Breast epithelium (tissue), 4 donors: ENCODE data around the gene CNTN5. TPM values are rescaled to one million over a fixed set of nuclear protein-coding genes. Genes with fewer than 3 reads are reported as not detected.

ENCODE experiments used
- DNase-seq, 2 donors: peaks; one replicate each; pipeline ENCODE4 v3.0.0-alpha.2; 2019; ENCODE audit warnings: low spot score in 2 of 2
- H3K27ac ChIP-seq, 2 donors: fragments of 200-600 bp; sonication (generic) in 1 of 2; one replicate each; pipeline ENCODE4 v1.5.1; 2016 to 2019; ENCODE audit warnings: mild to moderate bottlenecking in 1 of 2
- H3K27me3 ChIP-seq, 2 donors: fragments of 200-600 bp; sonication (generic) in 1 of 2; one replicate each; pipeline versions ENCODE4 v1.5.1 to v1.6.0; 2017 to 2019; ENCODE audit warnings: control low read depth in 1 of 2, mild to moderate bottlenecking in 1 of 2
- H3K36me3 ChIP-seq: fragments of 200-600 bp; one replicate; pipeline ENCODE4 v1.5.1; 2019
- H3K4me1 ChIP-seq, 2 donors: fragments of 200-600 bp; sonication (generic); one replicate each; pipeline ENCODE4 v1.5.1; 2016 to 2019; ENCODE audit warnings: control low read depth in 1 of 2
- H3K4me3 ChIP-seq, 3 donors: fragments of 200-600 bp; sonication (generic); 1 replicate in 2 of 3; 2 replicates in 1 of 3; pipeline ENCODE4 v1.5.1; 2016 to 2019; ENCODE audit warnings: mild to moderate bottlenecking in 3 of 3, moderate library complexity in 2 of 3
- H3K9me3 ChIP-seq, 2 donors: fragments of 200-600 bp; sonication (generic) in 1 of 2; one replicate each; pipeline ENCODE4 v1.5.1; 2016 to 2019; ENCODE audit warnings: control low read depth in 1 of 2
- CTCF ChIP-seq, 3 donors: fragments of 450-650 bp; IDR thresholded peaks; one replicate each; pipeline ENCODE4 v1.5.1; 2016 to 2017; ENCODE audit warnings: antibody characterized with exemption in 3 of 3, mild to moderate bottlenecking in 3 of 3, moderate library complexity in 3 of 3
- POLR2A ChIP-seq: fragments of 450-650 bp; IDR thresholded peaks from one replicate; pipeline ENCODE4 v1.6.1; 2016; ENCODE audit warnings: antibody characterized with exemption, mild to moderate bottlenecking, moderate library complexity
- POLR2AphosphoS5 ChIP-seq, 3 donors: sonication (generic); formaldehyde crosslinking; IDR thresholded peaks; one replicate each; pipeline ENCODE4 v1.6.1; 2017; ENCODE audit warnings: antibody characterized with exemption in 3 of 3
- intact Hi-C: fragments of 100-400 bp; cut with DNase I; formaldehyde crosslinking; loops from one replicate; pipeline ENCODE4 v1.15.1; 2023; ENCODE audit warnings: low total_unique reads
- total RNA-seq, 3 donors: library from RNA; depleted of rRNA; stranded (reverse); fragments of >200 nt; gene quantifications; one replicate each; pipeline ENCODE4 v1.1.0, GENCODE V29; 2016

CNTN5 gene
- total RNA-seq, 3 donors from 2014 or later, result not detected

GRCh38 chr11:99333621-99334020 lies 312.9 kb downstream of the CNTN5 start:
- H3K4me1 ChIP-seq, result no peaks in the 10 kb centered on the region
- H3K36me3 ChIP-seq, result no peaks in the 10 kb centered on the region
- no peak for DNase-seq
- intact Hi-C loops, result no loop called here
- H3K9me3 ChIP-seq, result no peaks in the 10 kb centered on the region
- no peak overlapping the region for H3K27ac ChIP-seq
- TF ChIP-seq CTCF (IDR thresholded peaks at IDR 0.05) (no peak), POLR2AphosphoS5 (IDR thresholded peaks at IDR 0.05) (no peak), POLR2A (no peak)
- H3K27me3 ChIP-seq, result no peaks in the 10 kb centered on the region
- H3K4me3 ChIP-seq, result no peak overlapping the region

DNA sequence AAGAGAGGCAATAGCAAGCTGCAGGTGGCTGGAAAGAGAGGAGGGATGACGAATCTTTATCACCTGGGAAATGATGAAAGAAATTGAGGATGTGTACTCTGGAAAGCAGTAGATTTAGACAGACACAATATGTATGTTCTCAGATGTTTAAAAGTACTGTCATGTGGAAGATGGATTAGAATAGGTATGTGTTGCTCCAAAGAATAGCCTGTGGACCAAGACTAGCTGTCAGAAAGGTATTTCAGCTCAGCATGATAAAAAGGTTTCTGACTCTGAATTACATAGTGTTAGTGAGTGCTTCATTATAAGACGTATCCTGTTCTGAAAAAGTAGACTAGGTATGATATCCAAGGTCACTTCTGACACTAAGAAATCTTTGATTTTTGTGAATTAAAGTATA lies 322.4 kb downstream of the CNTN5 start:
- H3K4me1 ChIP-seq, result no peaks in the 10 kb centered on the region
- no peaks in the 10 kb centered on the region for H3K27me3 ChIP-seq
- no peaks in the 10 kb centered on the region for H3K36me3 ChIP-seq
- intact Hi-C loops, result no loop called here
- H3K27ac ChIP-seq, result no peak overlapping the region
- H3K4me3 ChIP-seq, result no peak overlapping the region
- TF ChIP-seq CTCF (IDR thresholded peaks at IDR 0.05) (no peak), POLR2A (no peak), POLR2AphosphoS5 (IDR thresholded peaks at IDR 0.05) (no peak)
- no peak for DNase-seq
- no peaks in the 10 kb centered on the region for H3K9me3 ChIP-seq

DNA sequence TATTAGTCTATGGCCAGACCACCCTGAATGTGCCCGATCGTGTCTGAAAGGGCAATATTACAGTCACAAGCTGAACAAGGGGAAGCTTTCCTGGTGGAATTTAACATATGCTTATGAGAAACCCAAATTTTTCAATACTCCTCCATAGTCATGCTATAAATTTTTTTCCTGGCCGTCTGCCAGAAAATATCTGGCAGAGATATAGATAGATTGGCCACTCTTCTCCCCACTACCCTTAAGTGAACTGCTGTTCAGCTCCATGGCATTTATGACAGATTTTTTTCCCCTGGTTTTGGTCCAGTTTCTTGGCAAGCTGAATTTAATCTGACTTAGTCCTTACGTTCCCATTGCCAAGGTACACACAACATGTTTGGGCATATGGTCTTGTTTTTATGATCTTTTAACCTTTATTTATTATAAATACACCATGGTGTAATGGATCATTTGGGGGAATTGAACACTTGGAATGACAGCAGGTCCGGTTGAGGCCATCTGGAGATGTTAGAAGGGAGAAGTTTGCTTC lies 328.5 kb downstream of the CNTN5 start:
- H3K4me1 ChIP-seq, result no peaks in the 10 kb centered on the region
- no peak overlapping the region for H3K4me3 ChIP-seq
- no peak overlapping the region for H3K27ac ChIP-seq
- intact Hi-C loops, result no loop called here
- no peaks in the 10 kb centered on the region for H3K9me3 ChIP-seq
- no peak for TF ChIP-seq CTCF (IDR thresholded peaks at IDR 0.05)
- TF ChIP-seq POLR2AphosphoS5 (IDR thresholded peaks at IDR 0.05), result no peak
- TF ChIP-seq POLR2A, result no peak
- H3K27me3 ChIP-seq, result no peaks in the 10 kb centered on the region
- DNase-seq, result no peak
- H3K36me3 ChIP-seq, result no peaks in the 10 kb centered on the region

DNA sequence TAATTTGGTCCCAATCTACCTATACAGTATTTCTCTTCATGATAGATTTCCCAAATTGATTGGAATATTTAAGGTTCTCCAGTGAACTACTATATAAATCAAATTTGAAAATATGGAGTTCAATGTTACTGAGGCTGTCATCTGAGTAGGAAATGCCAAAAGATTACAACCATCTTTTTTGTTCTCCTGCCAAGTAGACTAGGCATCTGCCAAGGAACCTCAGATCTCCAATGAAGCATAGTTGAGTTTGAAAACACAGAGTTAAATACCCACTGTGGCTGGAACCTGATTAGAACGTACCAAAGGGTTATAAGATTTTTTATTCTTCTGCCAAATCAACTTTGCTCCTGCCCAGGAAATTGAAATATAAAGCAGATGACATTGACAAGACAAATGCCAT lies 330.9 kb downstream of the CNTN5 start:
- DNase-seq, result no peak

GRCh38 chr11:99352642-99353041 lies 331.9 kb downstream of the CNTN5 start:
- intact Hi-C loops, result no loop called here
- H3K27ac ChIP-seq, result no peak overlapping the region
- no peaks in the 10 kb centered on the region for H3K4me1 ChIP-seq
- no peak overlapping the region for H3K4me3 ChIP-seq
- DNase-seq, result no peak
- no peak for TF ChIP-seq POLR2AphosphoS5 (IDR thresholded peaks at IDR 0.05)
- no peak for TF ChIP-seq POLR2A
- no peak for TF ChIP-seq CTCF (IDR thresholded peaks at IDR 0.05)
- no peaks in the 10 kb centered on the region for H3K9me3 ChIP-seq
- H3K36me3 ChIP-seq, result no peaks in the 10 kb centered on the region
- no peaks in the 10 kb centered on the region for H3K27me3 ChIP-seq

More for the DNA sequence above, 330.9 kb downstream of the CNTN5 start:
- TF ChIP-seq POLR2A, result no peak
- TF ChIP-seq CTCF (IDR thresholded peaks at IDR 0.05), result no peak
- TF ChIP-seq POLR2AphosphoS5 (IDR thresholded peaks at IDR 0.05), result no peak
- Histone ChIP-seq H3K9me3 (no peaks in the 10 kb centered on the region), H3K27ac (no peak overlapping the region), H3K4me3 (no peak overlapping the region), H3K36me3 (no peaks in the 10 kb centered on the region), H3K4me1 (no peaks in the 10 kb centered on the region), H3K27me3 (no peaks in the 10 kb centered on the region)
- intact Hi-C loops, result no loop called here
